K562 (cell line): ENCODE data around the gene OPN1MW3. TPM values are rescaled to one million over a fixed set of nuclear protein-coding genes. Genes with fewer than 3 reads are reported as not detected.

Source experiments
- ATAC-seq: fragments of 200-7000 bp; cut with Tn5 transposase; 3 replicates; pipeline ENCODE4 v1.9.1; 2020; ENCODE audit warnings: moderate library complexity
- BruUV-seq: library from RNA; stranded (reverse); fragments of 400-500 nt; replicated peaks from 2 replicates; lab custom pipeline; 2021; lab: Mats Ljungman, UMichigan
- CTCF ChIA-PET: fragments of 300-600 bp; formaldehyde crosslinking; extraction: SDS; loops from one replicate; lab custom pipeline; 2021; ENCODE audit warnings: low intra/inter-chr PET ratio; lab: Yijun Ruan, JAX
- POLR2A ChIA-PET: fragments of 300-600, 350-650 bp; sonication (Branson Sonifier 250); formaldehyde crosslinking; extraction: SDS; loops from one replicate; lab custom pipeline; 2021; ENCODE audit warnings: antibody characterized with exemption, inconsistent platforms; lab: Yijun Ruan, JAX
- DNase-seq, 4 experiments: peaks; one replicate each; pipeline versions ENCODE4 v3.0.0 to v3.0.0-alpha.2; 2011 to 2018; ENCODE audit warnings: low spot score in 3 of 4, mixed read lengths in 3 of 4; ENCODE audit errors: extremely low read depth in 1 of 4
- FAIRE-seq: peaks from 2 replicates; lab custom pipeline; 2011; peaks lifted over from hg19 to GRCh38; lab: Jason Lieb, UNC
- H2AFZ ChIP-seq: 2 replicates; pipeline ENCODE4 v1.6.0; 2011; ENCODE audit warnings: low read depth, low read length, control low read depth, inconsistent platforms
- H3K27ac ChIP-seq: fragments of 200-600 bp; 3 replicates; pipeline ENCODE4 v1.8.0; 2011; ENCODE audit warnings: low read depth, mild to moderate bottlenecking, control low read depth, inconsistent platforms, low read length, moderate library complexity, mixed read lengths; ENCODE audit errors: extremely low read depth
- H3K27me3 ChIP-seq, 2 experiments: fragments of 300-600 bp in 1 of 2; 2 replicates in 1 of 2; 3 replicates in 1 of 2; pipeline versions ENCODE4 v1.6.0 to v1.8.0; 2011; ENCODE audit warnings: inconsistent platforms in 2 of 2, low read length in 2 of 2, mild to moderate bottlenecking in 1 of 2, mixed read lengths in 1 of 2, moderate library complexity in 1 of 2; ENCODE audit not compliant: control insufficient read depth in 2 of 2, insufficient read depth in 2 of 2
- H3K36me3 ChIP-seq: fragments of 300-600 bp; 3 replicates; pipeline ENCODE4 v1.8.0; 2011; ENCODE audit warnings: mild to moderate bottlenecking, low read length, inconsistent platforms; ENCODE audit not compliant: control insufficient read depth, insufficient read depth
- H3K4me1 ChIP-seq, 2 experiments: fragments of 200-600 bp in 1 of 2; replicated peaks in 1 of 2; 2 replicates in 1 of 2; 3 replicates in 1 of 2; pipeline versions ENCODE4 v1.5.1 to v1.8.0; 2011; ENCODE audit warnings: inconsistent platforms in 2 of 2, low read length in 2 of 2, mild to moderate bottlenecking in 1 of 2, mixed read lengths in 1 of 2, moderate library complexity in 1 of 2; ENCODE audit not compliant: control insufficient read depth in 2 of 2, insufficient read depth in 2 of 2
- H3K4me2 ChIP-seq: 2 replicates; pipeline ENCODE4 v1.6.1; 2011; ENCODE audit warnings: low read length, control low read depth, inconsistent platforms, mixed read lengths; ENCODE audit not compliant: insufficient read depth
- H3K4me3 ChIP-seq: fragments of 200-600 bp; sonication (generic), shearing (Covaris generic); 2 replicates; pipeline ENCODE4 v1.5.1; 2016; ENCODE audit warnings: control low read depth, inconsistent platforms
- H3K79me2 ChIP-seq: fragments of 200-600 bp; 3 replicates; pipeline ENCODE4 v1.8.0; 2011; ENCODE audit warnings: low read length, inconsistent platforms; ENCODE audit not compliant: control insufficient read depth, insufficient read depth
- H3K9ac ChIP-seq, 2 experiments: 2 replicates each; pipeline versions ENCODE4 v1.6.0 to v1.6.1; 2011; ENCODE audit warnings: low read depth in 2 of 2, low read length in 2 of 2, control low read depth in 1 of 2, inconsistent platforms in 1 of 2, mild to moderate bottlenecking in 1 of 2, mixed read lengths in 1 of 2; ENCODE audit not compliant: insufficient read depth in 1 of 2
- H3K9me1 ChIP-seq: one replicate; pipeline ENCODE4 v1.6.0; 2011; ENCODE audit warnings: inconsistent platforms, mild to moderate bottlenecking, low read length, moderate library complexity; ENCODE audit not compliant: control insufficient read depth, insufficient read depth
- H3K9me3 ChIP-seq: replicated peaks from 2 replicates; pipeline ENCODE4 v1.5.1; 2011; ENCODE audit warnings: low read depth, low read length, inconsistent platforms; ENCODE audit not compliant: control insufficient read depth, insufficient read depth
- H4K20me1 ChIP-seq: replicated peaks from 2 replicates; pipeline ENCODE4 v1.6.1; 2011; ENCODE audit warnings: low read length, inconsistent platforms, mixed read lengths; ENCODE audit not compliant: control insufficient read depth, insufficient read depth
- CCNT2 ChIP-seq: IDR thresholded peaks from 2 replicates; pipeline ENCODE4 v1.6.1; 2011; ENCODE audit warnings: borderline replicate concordance, low read depth, mild to moderate bottlenecking, moderate library complexity, mixed read lengths, low read length; ENCODE audit not compliant: insufficient read length; ENCODE audit errors: extremely low read depth
- SAFB ChIP-seq: fragments of 200-400 bp; formaldehyde crosslinking; IDR thresholded peaks from 2 replicates; pipeline ENCODE4 v1.6.1; 2017; ENCODE audit warnings: low read depth, low read length, borderline replicate concordance
- SMAD4 ChIP-seq: fragments of 250-450 bp; sonication (Bioruptor Pico); conservative IDR thresholded peaks from 2 replicates; pipeline ENCODE4 v1.8.0; 2021; ENCODE audit warnings: inconsistent platforms, mild to moderate bottlenecking, moderate library complexity
- TRIM24 ChIP-seq, 2 experiments: fragments of 450-650 bp; IDR thresholded peaks; 2 replicates each; pipeline ENCODE4 v1.6.1; 2016
- ZBTB7A ChIP-seq: IDR thresholded peaks from 2 replicates; pipeline ENCODE4 v1.6.1; 2011; ENCODE audit warnings: low read depth, mild to moderate bottlenecking, low read length, moderate library complexity, borderline replicate concordance; ENCODE audit not compliant: control insufficient read depth
- ZNF445 ChIP-seq: fragments of 250-450 bp; sonication (Bioruptor Pico); IDR thresholded peaks from 2 replicates; pipeline ENCODE4 v1.4.0; 2020; ENCODE audit warnings: low read depth, mild to moderate bottlenecking, moderate library complexity
- WGBS: fragments of 100-300 bp; shearing (Covaris generic); methylation state at CpG from one replicate; pipeline ENCODE4 v1.1.6; 2016; ENCODE audit warnings: low coverage, mixed read lengths; ENCODE audit not compliant: insufficient coverage; ENCODE audit errors: missing lambda C conversion rate; 5-methylcytosine and 5-hydroxymethylcytosine counted together
- in situ Hi-C: fragments of 300-500 bp; cut with MboI; formaldehyde crosslinking; loops from 4 replicates; pipeline ENCODE4 v1.15.0; 2018; ENCODE audit warnings: inconsistent platforms, mixed read lengths
- intact Hi-C: fragments of 100-400 bp; cut with micrococcal nuclease; formaldehyde crosslinking; loops from 2 replicates; pipeline ENCODE4 v1.14.2; 2022
- polyA plus RNA-seq, 8 experiments: library from polyadenylated mRNA; depleted of rRNA in 4 of 8; stranded (reverse) in 5 of 8; unstranded in 3 of 8; fragments of >200 nt; fragmentation: Nextera tagmentation in 2 of 8; fragmentation: Illumina TruSeq in 1 of 8; extraction: Ambion mirVana in 2 of 8; extraction: Trizol in 1 of 8; gene quantifications; 2 replicates each; pipeline versions ENCODE4 v1.2.1 to v1.2.3, GENCODE V29; 2011 to 2014; ENCODE audit warnings: inconsistent platforms in 1 of 8, missing spikeins in 1 of 8
- total RNA-seq, 7 experiments: library from RNA; depleted of rRNA in 6 of 7; stranded (reverse); fragments of >200 nt in 6 of 7; fragmentation: Illumina TruSeq in 2 of 7; extraction: Trizol in 2 of 7; gene quantifications; 2 replicates each; pipeline versions ENCODE4 v1.2.1 to v1.2.3, GENCODE V29; 2011 to 2021; ENCODE audit warnings: low replicate concordance in 1 of 7
- TF ChIP-seq, protein P1 (sequence below): fragments of 450-650 bp; IDR thresholded peaks from 2 replicates; pipeline ENCODE4 v1.6.1; 2014; ENCODE audit warnings: low read depth, mild to moderate bottlenecking, moderate library complexity, borderline replicate concordance
- TF ChIP-seq, protein P2 (sequence below), 2 experiments: fragments of 450-650 bp in 1 of 2; sonication (generic) in 1 of 2; formaldehyde crosslinking; conservative IDR thresholded peaks; 2 replicates each; pipeline versions ENCODE4 v1.4.0 to v1.8.1; 2020 to 2022; ENCODE audit warnings: mild to moderate bottlenecking in 1 of 2, missing genetic modification reagents in 1 of 2
- TF ChIP-seq, protein P3 (sequence below): sonication (generic); formaldehyde crosslinking; IDR thresholded peaks from 2 replicates; pipeline ENCODE4 v1.8.1; 2023; ENCODE audit warnings: mild to moderate bottlenecking, missing genetic modification reagents, moderate library complexity
- TF ChIP-seq, protein P4 (sequence below): sonication (generic); formaldehyde crosslinking; IDR thresholded peaks from 2 replicates; pipeline ENCODE4 v1.8.1; 2022; ENCODE audit warnings: missing genetic modification reagents

The OPN1MW3 gene
- total and polyA plus RNA-seq, 9 of the 15 experiments (the other 6 are each of a cell fraction or from before 2014, with no cell fraction given) = not detected

DNA sequence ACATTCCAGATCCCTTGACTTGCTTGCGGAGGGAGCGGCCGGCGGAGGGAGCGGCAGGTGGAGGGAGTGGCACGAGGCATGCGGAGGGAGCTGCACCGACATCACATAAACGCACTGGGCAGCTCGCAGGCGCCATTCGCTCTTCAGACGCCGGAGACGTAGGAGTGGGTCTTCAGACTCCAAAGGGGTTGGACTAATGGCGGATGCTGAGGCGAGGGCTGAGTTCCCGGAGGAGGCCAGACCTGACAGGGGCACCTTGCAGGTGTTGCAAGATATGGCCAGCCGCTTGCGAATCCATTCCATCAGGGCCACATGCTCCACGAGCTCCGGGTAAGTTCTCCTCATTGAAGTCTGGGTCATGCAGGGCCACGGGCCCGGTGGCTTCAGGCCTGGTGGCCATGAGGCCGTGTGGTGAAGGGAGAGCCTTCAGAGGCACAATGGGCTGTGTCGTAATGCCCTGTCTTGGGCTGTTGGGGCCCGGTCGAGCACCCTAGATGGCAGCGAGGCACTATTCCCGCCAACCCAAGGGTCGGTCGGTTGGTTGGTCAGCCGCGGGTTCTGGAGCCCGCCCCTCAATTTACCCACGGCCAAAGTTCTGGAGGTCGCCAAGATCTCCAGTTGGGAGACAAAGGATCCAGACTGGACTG lies 38.4 kb downstream of the OPN1MW3 start, which contains the start of gene TKTL1 (continued):
- TF ChIP-seq, protein P1, sequence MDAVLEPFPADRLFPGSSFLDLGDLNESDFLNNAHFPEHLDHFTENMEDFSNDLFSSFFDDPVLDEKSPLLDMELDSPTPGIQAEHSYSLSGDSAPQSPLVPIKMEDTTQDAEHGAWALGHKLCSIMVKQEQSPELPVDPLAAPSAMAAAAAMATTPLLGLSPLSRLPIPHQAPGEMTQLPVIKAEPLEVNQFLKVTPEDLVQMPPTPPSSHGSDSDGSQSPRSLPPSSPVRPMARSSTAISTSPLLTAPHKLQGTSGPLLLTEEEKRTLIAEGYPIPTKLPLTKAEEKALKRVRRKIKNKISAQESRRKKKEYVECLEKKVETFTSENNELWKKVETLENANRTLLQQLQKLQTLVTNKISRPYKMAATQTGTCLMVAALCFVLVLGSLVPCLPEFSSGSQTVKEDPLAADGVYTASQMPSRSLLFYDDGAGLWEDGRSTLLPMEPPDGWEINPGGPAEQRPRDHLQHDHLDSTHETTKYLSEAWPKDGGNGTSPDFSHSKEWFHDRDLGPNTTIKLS = no peak
- TF ChIP-seq, all 486 proteins: peak for 2

DNA sequence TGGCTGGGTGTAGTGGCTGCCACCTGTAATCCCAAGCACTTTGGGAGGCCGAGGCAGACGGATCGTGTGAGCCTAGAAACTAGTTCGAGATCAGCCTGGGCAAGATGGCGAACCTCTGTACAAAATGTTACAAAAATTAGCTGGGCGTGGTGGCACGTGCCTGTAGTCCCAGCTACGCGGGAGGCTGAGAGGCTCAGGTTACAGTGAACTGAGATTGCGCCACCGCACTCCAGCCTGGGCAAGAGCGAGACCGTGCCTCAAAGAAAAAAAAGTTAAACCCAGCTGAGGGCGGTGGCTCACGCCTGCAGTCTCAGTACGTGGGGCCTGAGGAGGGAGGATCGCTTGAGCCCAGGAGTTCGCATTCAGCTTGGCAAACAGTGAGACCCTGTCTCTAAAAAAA lies 39.3 kb downstream of the OPN1MW3 start:
- intact Hi-C loops = no loop called here
- Histone ChIP-seq H3K9ac (no peak overlapping the region), H3K4me1 (peaks cover 0 to 9% of the 10 kb centered on the region in 2 experiments; a peak in 1 of 5 replicates), H3K79me2 (no peaks in the 10 kb centered on the region), H4K20me1 (no peaks in the 10 kb centered on the region), H3K4me3 (no peak overlapping the region), H3K9me3 (no peaks in the 10 kb centered on the region), H2AFZ (no peak overlapping the region), H3K27me3 (no peaks in the 10 kb centered on the region), H3K9me1 (no peaks in the 10 kb centered on the region), H3K36me3 (no peaks in the 10 kb centered on the region), H3K27ac (no peak overlapping the region), H3K4me2 (no peak overlapping the region)
- ChIA-PET POLR2A (interaction anchor here (0.5 to 1.0 kb wide), 2 partner anchors 77 to 270 kb away, joined by 3 to 4 read pairs; no protein-coding TSS in a partner anchor), CTCF (no interaction called here)
- FAIRE-seq = no peak
- ATAC-seq = no peak
- in situ Hi-C loops = no loop called here
- no peak for TF ChIP-seq CCNT2
- TF ChIP-seq SAFB = no peak
- TF ChIP-seq, protein P2, sequence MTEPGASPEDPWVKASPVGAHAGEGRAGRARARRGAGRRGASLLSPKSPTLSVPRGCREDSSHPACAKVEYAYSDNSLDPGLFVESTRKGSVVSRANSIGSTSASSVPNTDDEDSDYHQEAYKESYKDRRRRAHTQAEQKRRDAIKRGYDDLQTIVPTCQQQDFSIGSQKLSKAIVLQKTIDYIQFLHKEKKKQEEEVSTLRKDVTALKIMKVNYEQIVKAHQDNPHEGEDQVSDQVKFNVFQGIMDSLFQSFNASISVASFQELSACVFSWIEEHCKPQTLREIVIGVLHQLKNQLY (CRISPR knock-in tag; conservative IDR thresholded peaks at IDR 0.05) = no peak
- TF ChIP-seq, protein P3, sequence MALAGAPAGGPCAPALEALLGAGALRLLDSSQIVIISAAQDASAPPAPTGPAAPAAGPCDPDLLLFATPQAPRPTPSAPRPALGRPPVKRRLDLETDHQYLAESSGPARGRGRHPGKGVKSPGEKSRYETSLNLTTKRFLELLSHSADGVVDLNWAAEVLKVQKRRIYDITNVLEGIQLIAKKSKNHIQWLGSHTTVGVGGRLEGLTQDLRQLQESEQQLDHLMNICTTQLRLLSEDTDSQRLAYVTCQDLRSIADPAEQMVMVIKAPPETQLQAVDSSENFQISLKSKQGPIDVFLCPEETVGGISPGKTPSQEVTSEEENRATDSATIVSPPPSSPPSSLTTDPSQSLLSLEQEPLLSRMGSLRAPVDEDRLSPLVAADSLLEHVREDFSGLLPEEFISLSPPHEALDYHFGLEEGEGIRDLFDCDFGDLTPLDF (CRISPR knock-in tag) = no peak
- no peak for TF ChIP-seq ZBTB7A
- TF ChIP-seq TRIM24 (IDR thresholded peaks at IDR 0.05) = no peak
- TF ChIP-seq, protein P4, sequence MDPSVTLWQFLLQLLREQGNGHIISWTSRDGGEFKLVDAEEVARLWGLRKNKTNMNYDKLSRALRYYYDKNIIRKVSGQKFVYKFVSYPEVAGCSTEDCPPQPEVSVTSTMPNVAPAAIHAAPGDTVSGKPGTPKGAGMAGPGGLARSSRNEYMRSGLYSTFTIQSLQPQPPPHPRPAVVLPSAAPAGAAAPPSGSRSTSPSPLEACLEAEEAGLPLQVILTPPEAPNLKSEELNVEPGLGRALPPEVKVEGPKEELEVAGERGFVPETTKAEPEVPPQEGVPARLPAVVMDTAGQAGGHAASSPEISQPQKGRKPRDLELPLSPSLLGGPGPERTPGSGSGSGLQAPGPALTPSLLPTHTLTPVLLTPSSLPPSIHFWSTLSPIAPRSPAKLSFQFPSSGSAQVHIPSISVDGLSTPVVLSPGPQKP = no peak
- no peak for TF ChIP-seq ZNF445 (CRISPR knock-in tag)
- no peak for TF ChIP-seq SMAD4 (CRISPR knock-in tag)
- DNase-seq = no peak
- 70% methylated on average over 17 of the region's 18 CpGs for WGBS
- BruUV-seq = no TSS peak
